Lower lobe of right lung (tissue), 2 donors: ENCODE measurements around the gene CTNNA2. TPM values are rescaled to one million over a fixed set of nuclear protein-coding genes. Genes with fewer than 3 reads are reported as not detected.

ENCODE experiments used
- ATAC-seq, 2 donors: fragments of 200-7000 bp; cut with Tn5 transposase; one replicate each; pipeline ENCODE4 v1.9.1; 2020 to 2022; ENCODE audit warnings: mild to moderate bottlenecking in 2 of 2, moderate library complexity in 2 of 2
- DNase-seq: peaks from one replicate; pipeline ENCODE4 v3.0.0-alpha.2; 2020
- H3K27ac ChIP-seq: fragments of 200-600 bp; one replicate; pipeline ENCODE4 v1.8.0; 2022
- H3K27me3 ChIP-seq: fragments of 200-600 bp; one replicate; pipeline ENCODE4 v1.8.0; 2022; ENCODE audit warnings: low read depth
- H3K36me3 ChIP-seq: fragments of 200-600 bp; one replicate; pipeline ENCODE4 v1.8.0; 2022; ENCODE audit warnings: mild to moderate bottlenecking
- H3K4me1 ChIP-seq: fragments of 200-600 bp; one replicate; pipeline ENCODE4 v1.8.0; 2022
- H3K4me3 ChIP-seq: fragments of 200-600 bp; one replicate; pipeline ENCODE4 v1.8.0; 2022; ENCODE audit warnings: mild to moderate bottlenecking
- H3K9me3 ChIP-seq: fragments of 200-600 bp; one replicate; pipeline ENCODE4 v1.8.0; 2022
- CTCF ChIP-seq: fragments of 200-600 bp; IDR thresholded peaks from one replicate; pipeline ENCODE4 v1.8.0; 2022; ENCODE audit warnings: antibody characterized with exemption, mild to moderate bottlenecking
- intact Hi-C: fragments of 100-400 bp; cut with DNase I; formaldehyde crosslinking; loops from one replicate; pipeline ENCODE4 v1.11.0; 2022
- total RNA-seq: library from RNA; stranded (reverse); fragmentation: NEBNext Ultra II Directional; extraction: Animal tissue kit (Norgen Biotek cat#: 25700); gene quantifications from one replicate; pipeline ENCODE4 v1.2.1, GENCODE V29; 2021
- donor health status: DM: no; HTN: yes; CAD: no; lungs with severe emphysema.

Gene CTNNA2
- total RNA-seq, 1 donor from 2014 or later, result not detected

- no peak overlapping the region for H3K4me3 ChIP-seq
- no peak for TF ChIP-seq CTCF
- no peak overlapping the region for H3K27ac ChIP-seq
- no peaks in the 10 kb centered on the region for H3K4me1 ChIP-seq
- no peaks in the 10 kb centered on the region for H3K27me3 ChIP-seq
- DNase-seq (no peak), ATAC-seq (no peak)
- no peaks in the 10 kb centered on the region for H3K9me3 ChIP-seq
- H3K36me3 ChIP-seq, result no peaks in the 10 kb centered on the region
- intact Hi-C loops, result no loop called here
These were observed 221.7 kb downstream of the CTNNA2 start for GRCh38 chr2:79734518-79734917.

- no peak for DNase-seq
- no peak for ATAC-seq
- H3K36me3 ChIP-seq, result no peaks in the 10 kb centered on the region
- H3K9me3 ChIP-seq, result no peaks in the 10 kb centered on the region
- no peaks in the 10 kb centered on the region for H3K4me1 ChIP-seq
- H3K27me3 ChIP-seq, result no peaks in the 10 kb centered on the region
- no peak overlapping the region for H3K27ac ChIP-seq
- no peak for TF ChIP-seq CTCF
- no peak overlapping the region for H3K4me3 ChIP-seq
- intact Hi-C loops, result no loop called here
These were observed 228.1 kb downstream of the CTNNA2 start for GRCh38 chr2:79740879-79741443.

- Histone ChIP-seq H3K27me3 (no peaks in the 10 kb centered on the region), H3K4me3 (no peak overlapping the region), H3K27ac (no peak overlapping the region), H3K9me3 (no peaks in the 10 kb centered on the region), H3K36me3 (no peaks in the 10 kb centered on the region), H3K4me1 (no peaks in the 10 kb centered on the region)
- DNase-seq (no peak), ATAC-seq (no peak)
- intact Hi-C loops, result no loop called here
- no peak for TF ChIP-seq CTCF
These were observed 237.5 kb downstream of the CTNNA2 start for GRCh38 chr2:79750321-79750720.

- no peak for TF ChIP-seq CTCF
- DNase-seq, result no peak
- no peak overlapping the region for H3K4me3 ChIP-seq
- no peaks in the 10 kb centered on the region for H3K4me1 ChIP-seq
- H3K9me3 ChIP-seq, result no peaks in the 10 kb centered on the region
- no peak for ATAC-seq
- H3K27me3 ChIP-seq, result no peaks in the 10 kb centered on the region
- intact Hi-C loops, result no loop called here
- H3K36me3 ChIP-seq, result no peaks in the 10 kb centered on the region
- no peak overlapping the region for H3K27ac ChIP-seq
These were observed 244.7 kb downstream of the CTNNA2 start for GRCh38 chr2:79757526-79757925.

GRCh38 chr2:79758042-79758441 is 245.2 kb downstream of the CTNNA2 start:
- DNase-seq (no peak), ATAC-seq (no peak)
- Histone ChIP-seq H3K4me3 (no peak overlapping the region), H3K9me3 (no peaks in the 10 kb centered on the region), H3K27me3 (no peaks in the 10 kb centered on the region), H3K27ac (no peak overlapping the region), H3K4me1 (no peaks in the 10 kb centered on the region), H3K36me3 (no peaks in the 10 kb centered on the region)
- intact Hi-C loops, result no loop called here
- no peak for TF ChIP-seq CTCF
